Measurements from ENCODE around the gene CFAP77.

DNA sequence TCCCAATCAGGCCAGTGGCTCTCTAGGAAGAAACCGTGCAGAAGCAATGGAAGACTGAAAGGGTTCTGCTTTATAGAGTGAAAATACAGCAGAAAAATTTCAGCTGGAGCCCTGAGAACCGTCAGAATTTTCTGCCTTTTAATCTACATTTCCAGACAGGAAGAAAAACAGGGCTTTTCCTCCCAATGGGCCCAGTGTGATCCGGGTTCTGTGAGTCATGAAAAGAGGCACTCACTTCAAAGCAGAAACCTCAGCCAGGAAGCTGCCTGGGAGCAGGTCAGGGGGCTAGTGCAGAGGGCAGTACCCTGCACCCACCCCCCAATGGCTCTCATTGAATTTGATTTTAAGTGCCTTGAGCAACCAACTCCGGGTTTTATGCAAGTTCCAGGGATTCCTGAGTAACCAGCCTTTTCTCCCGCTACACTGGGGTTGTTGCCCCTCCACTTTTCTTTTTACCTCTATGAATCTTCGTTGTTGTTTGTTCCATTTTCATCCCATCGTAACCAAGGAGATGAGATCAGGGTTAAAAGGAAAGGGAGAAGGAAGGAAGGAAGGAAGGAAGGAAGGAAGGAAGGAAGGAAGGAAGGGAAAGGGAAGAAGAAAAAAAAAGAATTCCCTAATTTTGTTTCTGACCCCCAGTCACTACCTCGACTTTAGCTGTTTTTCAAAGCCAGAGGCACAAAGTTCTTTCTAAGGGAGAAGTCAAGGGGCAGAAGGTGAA lies 173.7 kb downstream of the CFAP77 start:
- TF ChIP-seq, protein P1, sequence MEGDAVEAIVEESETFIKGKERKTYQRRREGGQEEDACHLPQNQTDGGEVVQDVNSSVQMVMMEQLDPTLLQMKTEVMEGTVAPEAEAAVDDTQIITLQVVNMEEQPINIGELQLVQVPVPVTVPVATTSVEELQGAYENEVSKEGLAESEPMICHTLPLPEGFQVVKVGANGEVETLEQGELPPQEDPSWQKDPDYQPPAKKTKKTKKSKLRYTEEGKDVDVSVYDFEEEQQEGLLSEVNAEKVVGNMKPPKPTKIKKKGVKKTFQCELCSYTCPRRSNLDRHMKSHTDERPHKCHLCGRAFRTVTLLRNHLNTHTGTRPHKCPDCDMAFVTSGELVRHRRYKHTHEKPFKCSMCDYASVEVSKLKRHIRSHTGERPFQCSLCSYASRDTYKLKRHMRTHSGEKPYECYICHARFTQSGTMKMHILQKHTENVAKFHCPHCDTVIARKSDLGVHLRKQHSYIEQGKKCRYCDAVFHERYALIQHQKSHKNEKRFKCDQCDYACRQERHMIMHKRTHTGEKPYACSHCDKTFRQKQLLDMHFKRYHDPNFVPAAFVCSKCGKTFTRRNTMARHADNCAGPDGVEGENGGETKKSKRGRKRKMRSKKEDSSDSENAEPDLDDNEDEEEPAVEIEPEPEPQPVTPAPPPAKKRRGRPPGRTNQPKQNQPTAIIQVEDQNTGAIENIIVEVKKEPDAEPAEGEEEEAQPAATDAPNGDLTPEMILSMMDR (IDR thresholded peaks at IDR 0.05), result no peak
- no peak for TF ChIP-seq ZFX (IDR thresholded peaks at IDR 0.05; ENCODE audit: borderline replicate concordance)

Measured in 22Rv1 (cell line).